CD8-positive, alpha-beta memory T cell (primary cell): ENCODE measurements around the gene GADL1. TPM values are rescaled to one million over a fixed set of nuclear protein-coding genes. Genes with fewer than 3 reads are reported as not detected.
A peak's percentile ranks its signal among the peaks of the same experiment; 100 is the strongest.

Source experiments
- CTCF ChIA-PET: fragments of 350-600 bp; sonication (Branson Sonifier 250); formaldehyde crosslinking; loops from one replicate; lab custom pipeline; 2021; ENCODE audit warnings: antibody characterized with exemption; lab: Charles Lee
- POLR2A ChIA-PET: fragments of 350-600 bp; sonication (Branson Sonifier 250); formaldehyde crosslinking; loops from one replicate; lab custom pipeline; 2021; ENCODE audit warnings: antibody characterized with exemption; lab: Charles Lee
- DNase-seq, 5 donors: peaks; one replicate each; pipeline versions ENCODE4 v3.0.0 to v3.0.0-alpha.2; 2020 to 2022; ENCODE audit warnings: mixed read lengths in 1 of 5
- H3K27ac ChIP-seq: one replicate; pipeline ENCODE4 v1.7.0; 2013; ENCODE audit warnings: low read depth, mild to moderate bottlenecking, low read length, moderate library complexity
- H3K27me3 ChIP-seq: 2 replicates; pipeline ENCODE4 v1.7.0; 2013; ENCODE audit warnings: low read length, mild to moderate bottlenecking; ENCODE audit not compliant: insufficient read depth, poor library complexity, severe bottlenecking
- H3K36me3 ChIP-seq: 2 replicates; pipeline ENCODE4 v1.7.0; 2013; ENCODE audit warnings: mild to moderate bottlenecking, low read length, moderate library complexity; ENCODE audit not compliant: insufficient read depth
- H3K4me1 ChIP-seq: 2 replicates; pipeline ENCODE4 v1.7.0; 2013; ENCODE audit warnings: mild to moderate bottlenecking, low read length, moderate library complexity; ENCODE audit not compliant: insufficient read depth
- H3K4me3 ChIP-seq: 2 replicates; pipeline ENCODE4 v1.7.0; 2013; ENCODE audit warnings: mild to moderate bottlenecking, low read length
- H3K9me3 ChIP-seq: 2 replicates; pipeline ENCODE4 v1.7.0; 2013; ENCODE audit warnings: mild to moderate bottlenecking, low read length
- H3K27ac Mint-ChIP-seq, 8 donors: one replicate each; pipeline ENCODE4 v1.8.0; 2020 to 2021; ENCODE audit warnings: mixed read lengths in 8 of 8, mild to moderate bottlenecking in 6 of 8, inconsistent platforms in 3 of 8, moderate library complexity in 3 of 8
- H3K27me3 Mint-ChIP-seq, 2 donors: one replicate each; pipeline ENCODE4 v1.8.0; 2020 to 2021; ENCODE audit warnings: mixed read lengths in 2 of 2, mild to moderate bottlenecking in 1 of 2, moderate library complexity in 1 of 2
- H3K36me3 Mint-ChIP-seq, 3 donors: one replicate each; pipeline ENCODE4 v1.8.0; 2020 to 2021; ENCODE audit warnings: mixed read lengths in 3 of 3, inconsistent platforms in 1 of 3, mild to moderate bottlenecking in 1 of 3
- H3K4me1 Mint-ChIP-seq, 3 donors: one replicate each; pipeline ENCODE4 v1.8.0; 2020 to 2021; ENCODE audit warnings: mixed read lengths in 3 of 3, inconsistent platforms in 1 of 3, mild to moderate bottlenecking in 1 of 3
- H3K4me3 Mint-ChIP-seq, 7 donors: one replicate each; pipeline ENCODE4 v1.8.0; 2020 to 2021; ENCODE audit warnings: mixed read lengths in 7 of 7, mild to moderate bottlenecking in 6 of 7, moderate library complexity in 4 of 7, inconsistent platforms in 2 of 7
- H3K9me3 Mint-ChIP-seq, 5 donors: one replicate each; pipeline ENCODE4 v1.8.0; 2020 to 2022; ENCODE audit warnings: mixed read lengths in 5 of 5, mild to moderate bottlenecking in 3 of 5, moderate library complexity in 2 of 5, inconsistent platforms in 1 of 5
- polyA plus RNA-seq: library from polyadenylated mRNA; unstranded; fragments of 300-500 nt; fragmentation: Illumina TruSeq; gene quantifications from one replicate; pipeline ENCODE4 v1.2.3, GENCODE V29; 2021
- total RNA-seq, 2 experiments: library from RNA; stranded (reverse); gene quantifications; one replicate each; pipeline ENCODE4 v1.2.3, GENCODE V29; 2021

Gene GADL1
- total and polyA plus RNA-seq, 3 experiments from 2014 or later = not detected

- no peaks in the 10 kb centered on the region for H3K9me3 ChIP-seq
- no peak overlapping the region for H3K4me3 ChIP-seq
- no peak overlapping the region for H3K27ac ChIP-seq
- POLR2A ChIA-PET = no interaction called here
- Mint-ChIP-seq H3K9me3 (no peaks in the 10 kb centered on the region), H3K4me3 (no peak overlapping the region), H3K27ac (no peak overlapping the region), H3K36me3 (peaks cover 0 to 2% (median 0%) of the 10 kb centered on the region in 3 donors), H3K4me1 (peaks cover 18 to 29% (median 22%) of the 10 kb centered on the region in 3 donors), H3K27me3 (peaks cover 0 to 7% of the 10 kb centered on the region in 2 donors)
- no peak for DNase-seq
- no peaks in the 10 kb centered on the region for H3K4me1 ChIP-seq
- H3K27me3 ChIP-seq = no peaks in the 10 kb centered on the region
- no peaks in the 10 kb centered on the region for H3K36me3 ChIP-seq
- CTCF ChIA-PET = no interaction called here
Measured at GRCh38 chr3:30737743-30738499, 156.5 kb downstream of the GADL1 start.

- Mint-ChIP-seq H3K4me3 (no peak overlapping the region), H3K36me3 (peaks cover 0 to 2% (median 0%) of the 10 kb centered on the region in 3 donors), H3K27ac (no peak overlapping the region), H3K9me3 (no peaks in the 10 kb centered on the region), H3K27me3 (peaks cover 0 to 15% of the 10 kb centered on the region in 2 donors), H3K4me1 (peaks cover 24 to 40% (median 39%) of the 10 kb centered on the region in 3 donors)
- Histone ChIP-seq H3K4me1 (peaks cover 7% of the 10 kb centered on the region), H3K27ac (no peak overlapping the region), H3K27me3 (no peaks in the 10 kb centered on the region), H3K36me3 (no peaks in the 10 kb centered on the region), H3K4me3 (no peak overlapping the region), H3K9me3 (no peaks in the 10 kb centered on the region)
- ChIA-PET POLR2A (no interaction called here), CTCF (no interaction called here)
- DNase-seq = no peak
Measured at GRCh38 chr3:30733696-30734095, 160.8 kb downstream of the GADL1 start.

GRCh38 chr3:30733209-30733608 lies 161.3 kb downstream of the GADL1 start:
- Histone ChIP-seq H3K9me3 (no peaks in the 10 kb centered on the region), H3K27me3 (no peaks in the 10 kb centered on the region), H3K4me1 (peaks cover 7% of the 10 kb centered on the region), H3K36me3 (no peaks in the 10 kb centered on the region), H3K27ac (no peak overlapping the region), H3K4me3 (no peak overlapping the region)
- no peak overlapping the region for H3K4me3 Mint-ChIP-seq
- peaks cover 19 to 36% (median 34%) of the 10 kb centered on the region in 3 donors for H3K4me1 Mint-ChIP-seq
- no peak for DNase-seq
- CTCF ChIA-PET = no interaction called here
- H3K9me3 Mint-ChIP-seq = no peaks in the 10 kb centered on the region
- H3K36me3 Mint-ChIP-seq = peaks cover 0 to 2% (median 0%) of the 10 kb centered on the region in 3 donors
- no peak overlapping the region for H3K27ac Mint-ChIP-seq
- peaks cover 0 to 15% of the 10 kb centered on the region in 2 donors for H3K27me3 Mint-ChIP-seq
- POLR2A ChIA-PET = no interaction called here

- peak in 1 of 5 donors; percentile 24 for DNase-seq
- CTCF ChIA-PET = no interaction called here
- POLR2A ChIA-PET = no interaction called here
Measured at GRCh38 chr3:30730967-30731366, 163.5 kb downstream of the GADL1 start.

DNA sequence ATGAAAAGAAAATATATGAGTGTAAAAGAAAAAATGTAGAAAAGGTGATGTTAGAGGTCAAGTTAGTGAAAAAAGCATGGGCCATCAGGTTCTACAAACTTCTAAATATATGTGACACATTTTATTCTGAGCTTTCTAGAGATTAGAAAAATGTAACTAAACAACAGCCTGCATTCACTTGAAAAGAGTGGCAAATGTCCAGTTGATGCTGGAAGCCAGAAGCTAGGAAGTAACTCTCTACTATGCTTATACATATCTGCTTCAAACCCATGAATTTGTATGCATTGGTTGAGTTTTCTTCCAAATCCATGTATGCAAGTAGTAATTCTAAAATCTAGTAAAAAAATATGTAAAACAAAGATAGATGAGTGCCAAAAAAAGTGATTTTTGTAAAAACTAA lies 164.5 kb downstream of the GADL1 start:
- peaks cover 18 to 35% (median 28%) of the 10 kb centered on the region in 3 donors for H3K4me1 Mint-ChIP-seq
- Histone ChIP-seq H3K4me3 (no peak overlapping the region), H3K27ac (no peak overlapping the region), H3K4me1 (peaks cover 7% of the 10 kb centered on the region), H3K9me3 (no peaks in the 10 kb centered on the region), H3K27me3 (no peaks in the 10 kb centered on the region), H3K36me3 (no peaks in the 10 kb centered on the region)
- POLR2A ChIA-PET = no interaction called here
- CTCF ChIA-PET = no interaction called here
- no peak overlapping the region for H3K4me3 Mint-ChIP-seq
- peak overlapping the region in 1 of 8 donors; percentile 26 for H3K27ac Mint-ChIP-seq
- no peaks in the 10 kb centered on the region for H3K9me3 Mint-ChIP-seq
- DNase-seq = no peak
- H3K36me3 Mint-ChIP-seq = peaks cover 0 to 7% (median 2%) of the 10 kb centered on the region in 3 donors
- H3K27me3 Mint-ChIP-seq = peaks cover 0 to 11% of the 10 kb centered on the region in 2 donors

More at GRCh38 chr3:30730967-30731366, 163.5 kb downstream of the GADL1 start:
- Mint-ChIP-seq H3K36me3 (no peaks in the 10 kb centered on the region), H3K27ac (no peak overlapping the region), H3K9me3 (no peaks in the 10 kb centered on the region), H3K4me3 (no peak overlapping the region), H3K27me3 (peaks cover 0 to 15% of the 10 kb centered on the region in 2 donors), H3K4me1 (peaks cover 18 to 36% (median 28%) of the 10 kb centered on the region in 3 donors)
- Histone ChIP-seq H3K27me3 (no peaks in the 10 kb centered on the region), H3K9me3 (no peaks in the 10 kb centered on the region), H3K27ac (no peak overlapping the region), H3K4me1 (peaks cover 7% of the 10 kb centered on the region), H3K4me3 (no peak overlapping the region), H3K36me3 (no peaks in the 10 kb centered on the region)

GRCh38 chr3:30729512-30729911 lies 164.9 kb downstream of the GADL1 start:
- peaks cover 7% of the 10 kb centered on the region for H3K4me1 ChIP-seq
- H3K36me3 Mint-ChIP-seq = peaks cover 0 to 7% (median 2%) of the 10 kb centered on the region in 3 donors
- CTCF ChIA-PET = interaction anchor here (1.0 kb wide), 1 partner anchor 22 kb away, joined by 3 read pairs; no protein-coding TSS in a partner anchor
- POLR2A ChIA-PET = no interaction called here
- peak overlapping the region in 4 of 8 donors; percentile 14 to 62 (median 42) for H3K27ac Mint-ChIP-seq
- no peak overlapping the region for H3K4me3 ChIP-seq
- no peaks in the 10 kb centered on the region for H3K9me3 Mint-ChIP-seq
- peaks cover 0 to 8% of the 10 kb centered on the region in 2 donors for H3K27me3 Mint-ChIP-seq
- H3K27ac ChIP-seq = no peak overlapping the region
- no peaks in the 10 kb centered on the region for H3K36me3 ChIP-seq
- H3K9me3 ChIP-seq = no peaks in the 10 kb centered on the region
- H3K27me3 ChIP-seq = no peaks in the 10 kb centered on the region
- peak overlapping the region in 1 of 7 donors; percentile 49 for H3K4me3 Mint-ChIP-seq
- peak in 1 of 5 donors; percentile 24 for DNase-seq
- H3K4me1 Mint-ChIP-seq = peaks cover 15 to 31% (median 28%) of the 10 kb centered on the region in 3 donors

- POLR2A ChIA-PET = no interaction called here
Measured at GRCh38 chr3:30728143-30728542, 166.3 kb downstream of the GADL1 start.

DNA sequence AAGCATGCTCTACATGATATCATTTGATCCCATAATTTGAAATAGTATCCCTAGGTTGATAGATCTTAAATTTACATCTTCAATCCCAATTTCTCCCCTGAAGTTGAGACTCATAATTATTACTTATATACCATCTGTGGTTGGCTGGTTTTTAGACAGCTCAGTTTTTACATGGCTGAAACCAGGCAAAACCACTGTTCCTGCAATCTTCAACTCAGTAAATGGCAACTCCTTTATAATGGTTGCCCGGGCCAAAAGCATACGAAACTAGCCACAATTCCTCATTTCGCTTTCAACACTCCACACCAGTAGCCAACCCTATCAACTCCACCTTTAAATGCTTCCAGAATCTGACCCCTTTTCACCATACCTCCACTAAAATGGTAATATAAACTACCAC lies 169.6 kb downstream of the GADL1 start:
- no peak for DNase-seq
- H3K27ac Mint-ChIP-seq = no peak overlapping the region
- H3K27me3 ChIP-seq = no peaks in the 10 kb centered on the region
- peaks cover 10 to 11% (median 10%) of the 10 kb centered on the region in 3 donors for H3K4me1 Mint-ChIP-seq
- H3K36me3 Mint-ChIP-seq = peaks cover 0 to 7% (median 2%) of the 10 kb centered on the region in 3 donors
- H3K4me3 ChIP-seq = no peak overlapping the region
- CTCF ChIA-PET = no interaction called here
- peaks cover 6 to 12% of the 10 kb centered on the region in 2 donors for H3K27me3 Mint-ChIP-seq
- H3K9me3 Mint-ChIP-seq = no peaks in the 10 kb centered on the region
- H3K9me3 ChIP-seq = no peaks in the 10 kb centered on the region
- no peak overlapping the region for H3K27ac ChIP-seq
- H3K4me1 ChIP-seq = peaks cover 3% of the 10 kb centered on the region
- POLR2A ChIA-PET = no interaction called here
- H3K4me3 Mint-ChIP-seq = no peak overlapping the region
- no peaks in the 10 kb centered on the region for H3K36me3 ChIP-seq

More at GRCh38 chr3:30728143-30728542, 166.3 kb downstream of the GADL1 start:
- H3K27ac ChIP-seq = no peak overlapping the region
- DNase-seq = no peak
- no peaks in the 10 kb centered on the region for H3K27me3 ChIP-seq
- H3K36me3 ChIP-seq = no peaks in the 10 kb centered on the region
- H3K36me3 Mint-ChIP-seq = peaks cover 0 to 7% (median 2%) of the 10 kb centered on the region in 3 donors
- CTCF ChIA-PET = interaction anchor here (0.7 kb wide), 1 partner anchor 10 kb away, joined by 3 read pairs; no protein-coding TSS in a partner anchor
- peaks cover 7% of the 10 kb centered on the region for H3K4me1 ChIP-seq
- no peak overlapping the region for H3K4me3 ChIP-seq
- H3K27me3 Mint-ChIP-seq = peaks cover 3 to 8% of the 10 kb centered on the region in 2 donors
- no peaks in the 10 kb centered on the region for H3K9me3 Mint-ChIP-seq
- peak overlapping the region in 1 of 8 donors; percentile 39 for H3K27ac Mint-ChIP-seq
- no peaks in the 10 kb centered on the region for H3K9me3 ChIP-seq
- H3K4me3 Mint-ChIP-seq = no peak overlapping the region
- peaks cover 14 to 22% (median 20%) of the 10 kb centered on the region in 3 donors for H3K4me1 Mint-ChIP-seq
